GM13977 (cell line): ENCODE measurements around the gene RARA.
"Not testable (repeated sequence)": the region's sequence is repeated elsewhere in the genome, so short reads cannot be mapped to it uniquely, and the experiment has no call there.

ENCODE experiments used
- DNase-seq: peaks from one replicate; pipeline ENCODE4 v3.0.0; 2012; ENCODE audit warnings: low spot score
- CTCF ChIP-seq: IDR thresholded peaks from 2 replicates; pipeline ENCODE4 v1.5.1; 2012; ENCODE audit warnings: mild to moderate bottlenecking, control low read depth; ENCODE audit not compliant: insufficient read depth; ENCODE audit errors: extremely low read depth, missing control alignments
- in situ Hi-C: fragments of 300-500 bp; cut with MboI; formaldehyde crosslinking; loops from one replicate; pipeline ENCODE4 v1.12.0; 2022; ENCODE audit warnings: low sequenced_read_pairs, low pct_unique_long_range_greater_than_20kb, mixed read lengths, inconsistent platforms; ENCODE audit not compliant: unreplicated experiment

RARA gene

GRCh38 chr17:40373999-40374398, 65.0 kb downstream of the RARA start:
- TF ChIP-seq CTCF, result no peak
- in situ Hi-C loops, result no loop called here

GRCh38 chr17:40374821-40375498, 66.0 kb downstream of the RARA start:
- no peak for TF ChIP-seq CTCF
- DNase-seq, result no peak
- in situ Hi-C loops, result no loop called here

More at GRCh38 chr17:40373999-40374398, 65.0 kb downstream of the RARA start:
- DNase-seq, result no peak

DNA sequence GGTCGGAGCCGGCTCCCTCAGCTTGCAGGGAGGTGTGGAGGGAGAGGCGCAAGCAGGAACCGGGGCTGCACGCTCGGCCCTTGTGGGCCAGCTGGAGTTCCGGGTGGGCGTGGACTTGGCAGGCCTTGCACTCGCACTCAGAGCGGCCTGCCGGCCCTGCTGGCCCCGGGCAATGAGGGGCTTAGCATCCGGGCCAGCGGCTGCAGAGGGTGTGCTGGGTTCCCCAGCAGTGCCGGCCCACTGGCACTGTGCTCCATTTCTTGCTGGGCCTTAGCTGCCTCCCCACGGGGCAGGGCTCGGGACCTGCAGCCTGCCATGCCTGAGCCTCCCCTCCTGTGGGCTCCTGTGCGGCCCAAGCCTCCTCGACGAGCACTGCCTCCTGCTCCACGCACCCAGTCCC, 66.8 kb downstream of the RARA start:
- in situ Hi-C loops, result not testable (repeated sequence)

GRCh38 chr17:40376541-40376940, 67.6 kb downstream of the RARA start:
- DNase-seq, in situ Hi-C loops: not testable (repeated sequence)

More for the DNA sequence above, 66.8 kb downstream of the RARA start:
- DNase-seq, result not testable (repeated sequence)

DNA sequence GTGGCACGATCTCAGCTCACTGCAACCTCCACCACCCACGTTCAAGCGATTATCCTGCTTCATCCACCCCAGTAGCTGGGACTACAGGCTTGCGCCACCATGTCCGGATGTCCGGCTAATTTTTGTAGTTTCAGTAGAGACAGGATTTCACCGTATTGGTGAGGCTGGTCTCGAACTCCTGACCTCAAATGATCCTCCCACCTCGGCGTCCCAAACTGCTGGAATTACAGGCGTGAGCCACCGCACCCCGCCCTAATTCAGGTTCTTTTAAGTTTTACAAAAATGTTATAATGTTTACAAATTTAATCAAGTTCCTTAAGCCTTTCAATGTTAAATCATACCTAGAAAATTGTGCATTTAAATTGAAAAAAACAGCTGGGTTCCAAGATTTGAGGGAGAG, 68.9 kb downstream of the RARA start:
- in situ Hi-C loops, result no loop called here
- no peak for TF ChIP-seq CTCF
- no peak for DNase-seq

- in situ Hi-C loops, result no loop called here
- DNase-seq, result no peak
- TF ChIP-seq CTCF, result no peak
These were observed 70.0 kb downstream of the RARA start for GRCh38 chr17:40378966-40379365.

- in situ Hi-C loops, result no loop called here
- no peak for DNase-seq
- no peak for TF ChIP-seq CTCF
These were observed 73.3 kb downstream of the RARA start for GRCh38 chr17:40382251-40382650.

GRCh38 chr17:40386555-40386954, 77.6 kb downstream of the RARA start:
- in situ Hi-C loops, DNase-seq: not testable (repeated sequence)
